ENCODE results near the gene CMAS. TPM values are rescaled to one million over a fixed set of nuclear protein-coding genes. Genes with fewer than 3 reads are reported as not detected.
"Not testable (repeated sequence)": the region's sequence is repeated elsewhere in the genome, so short reads cannot be mapped to it uniquely, and the experiment has no call there.

CMAS gene
- total RNA-seq (2014; rRNA removed; shearing (Covaris generic)): 29.0 and 38.5 TPM in 2 replicates
- polyA plus RNA-seq (2015; cell fraction: cytosol; rRNA removed): 72.8 and 74.5 TPM in 2 replicates
- 44.5 and 51.1 TPM in 2 replicates for polyA plus RNA-seq (2015; cell fraction: nucleus; rRNA removed)

DNA sequence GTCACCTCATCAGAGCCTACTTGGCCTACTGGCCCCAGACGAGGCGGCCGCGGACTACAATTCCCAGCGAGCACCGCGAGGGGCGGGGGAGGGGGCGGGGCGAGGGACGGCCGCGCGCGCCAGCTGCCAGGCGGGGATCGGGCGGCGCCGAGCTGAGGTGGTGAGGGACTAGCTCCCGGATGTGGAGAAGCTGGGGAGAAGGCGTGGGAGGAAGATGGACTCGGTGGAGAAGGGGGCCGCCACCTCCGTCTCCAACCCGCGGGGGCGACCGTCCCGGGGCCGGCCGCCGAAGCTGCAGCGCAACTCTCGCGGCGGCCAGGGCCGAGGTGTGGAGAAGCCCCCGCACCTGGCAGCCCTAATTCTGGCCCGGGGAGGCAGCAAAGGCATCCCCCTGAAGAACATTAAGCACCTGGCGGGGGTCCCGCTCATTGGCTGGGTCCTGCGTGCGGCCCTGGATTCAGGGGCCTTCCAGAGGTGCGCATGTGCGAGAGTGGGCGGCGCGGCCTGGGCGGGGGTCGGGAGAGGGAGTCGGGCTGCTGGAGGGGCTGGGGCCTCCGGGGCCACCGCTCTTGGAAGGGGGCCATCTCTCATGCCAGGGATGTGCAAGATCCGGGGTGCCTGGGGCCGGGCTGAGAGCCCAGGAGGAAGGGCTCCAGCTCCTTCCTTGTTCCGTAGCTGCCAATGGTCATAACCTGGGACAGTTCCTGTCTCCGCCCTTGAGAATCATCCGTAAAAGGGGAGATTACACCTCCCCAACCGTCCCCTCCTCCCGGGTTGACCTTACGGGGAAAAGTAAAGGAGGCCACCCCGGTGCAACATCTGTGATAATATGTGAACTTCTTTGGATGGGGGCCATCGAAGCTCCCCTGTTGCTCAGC, at the start of gene CMAS:
CMAS (plus strand) TSS at position 129 of the 878 bp plus-strand sequence; CDS start at position 215, 86 bp downstream.
- DNase-seq (ENCODE audit: low read depth): peak; percentile 73

DNA sequence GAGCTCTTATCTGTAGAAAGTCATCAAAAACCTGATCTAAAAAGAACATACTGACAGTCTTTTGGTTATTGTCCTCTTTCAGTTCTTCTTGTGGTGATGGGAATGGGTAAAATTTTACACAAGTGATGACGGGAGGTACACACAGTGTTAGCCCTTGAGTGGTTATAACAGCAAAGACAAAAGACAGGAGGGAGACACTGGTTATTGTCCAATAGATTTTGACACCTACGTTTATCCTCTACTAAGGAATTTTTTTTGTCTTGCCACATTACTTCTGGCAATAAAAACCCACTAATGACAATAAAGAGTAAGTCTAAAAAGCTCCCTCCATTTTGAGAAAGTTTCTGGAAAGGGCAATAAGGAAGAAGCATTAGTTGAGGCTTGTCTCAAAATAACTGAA, 47.7 kb upstream of the CMAS start:
- DNase-seq (ENCODE audit: low read depth): no peak

DNA sequence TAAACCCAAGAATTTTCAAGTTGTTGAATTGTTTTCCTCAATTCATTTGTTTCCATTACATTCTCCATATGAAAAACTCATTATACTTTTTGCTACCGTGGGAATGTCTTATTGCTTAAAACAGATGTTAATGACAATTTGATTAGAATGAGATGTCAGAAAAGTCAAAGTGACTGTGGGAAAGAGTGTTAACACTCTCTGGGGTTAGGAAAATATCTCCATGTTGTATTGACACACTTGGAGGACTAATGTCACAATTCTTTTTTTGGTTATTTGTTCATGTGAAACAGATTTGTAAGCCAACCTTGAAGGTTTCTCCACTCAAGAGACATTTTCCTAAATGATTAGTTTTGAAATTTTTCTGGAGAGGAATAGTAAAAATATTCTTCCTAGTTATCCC, 47.2 kb upstream of the CMAS start:
- DNase-seq (ENCODE audit: low read depth): no peak

DNA sequence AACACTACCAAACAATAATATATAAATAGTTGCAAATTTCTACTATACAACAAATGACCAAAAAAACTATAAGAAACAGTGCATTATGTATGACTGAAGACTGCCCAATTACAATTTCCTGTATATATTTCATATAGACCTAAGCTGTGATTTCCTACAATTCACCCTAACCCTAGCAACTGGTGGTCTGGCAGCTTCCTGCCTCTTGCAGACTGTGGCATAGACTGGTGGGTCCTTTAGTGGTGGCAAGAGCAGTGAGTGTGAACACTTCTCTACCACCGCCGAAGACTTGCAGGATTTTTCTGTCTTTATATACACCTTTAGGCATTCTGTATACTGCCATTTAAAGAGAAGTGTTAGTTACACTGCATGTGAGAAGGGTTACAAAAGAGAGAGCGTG, 43.6 kb upstream of the CMAS start:
- DNase-seq (ENCODE audit: low read depth): no peak

DNA sequence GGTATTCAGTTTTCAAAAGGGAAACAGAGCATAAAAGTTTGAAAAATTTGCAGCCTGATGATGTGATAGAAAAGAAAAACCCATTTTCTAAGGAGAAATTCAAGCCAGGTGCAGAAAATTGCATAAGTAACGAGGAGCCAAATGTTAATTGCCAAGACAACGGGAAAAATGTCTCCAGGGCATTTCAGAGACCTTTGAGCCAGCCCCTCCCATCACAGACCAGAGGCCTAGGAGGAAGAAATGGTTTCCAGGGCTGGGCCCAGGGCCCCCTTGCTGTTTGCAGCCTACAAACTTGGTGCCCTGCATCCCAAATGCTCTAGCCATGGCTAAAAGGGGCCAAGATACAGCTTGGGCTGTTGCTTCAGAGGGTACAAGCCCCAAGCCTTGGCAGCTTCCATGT, 38.2 kb upstream of the CMAS start:
- DNase-seq (ENCODE audit: low read depth): not testable (repeated sequence)

DNA sequence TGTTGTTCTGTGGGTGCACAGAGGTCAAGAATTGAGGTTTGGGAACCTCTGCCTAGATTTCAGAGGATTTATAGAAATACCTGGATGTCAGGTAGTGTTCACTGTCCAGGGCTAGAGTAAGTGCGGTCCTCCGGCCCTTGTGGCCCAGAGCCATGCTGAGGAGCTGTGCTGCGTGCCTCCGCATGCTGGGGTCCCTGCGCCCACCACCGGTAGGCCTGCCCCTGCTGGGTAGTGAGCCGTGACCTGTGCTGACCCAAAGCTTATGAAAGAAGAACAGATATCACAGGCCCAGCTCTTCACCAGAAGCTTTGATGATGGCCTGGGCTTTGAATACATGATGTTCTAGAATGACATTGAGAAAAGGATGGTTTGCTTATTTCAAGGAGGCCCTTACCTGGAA, 37.8 kb upstream of the CMAS start:
- no peak for DNase-seq (ENCODE audit: low read depth)

DNA sequence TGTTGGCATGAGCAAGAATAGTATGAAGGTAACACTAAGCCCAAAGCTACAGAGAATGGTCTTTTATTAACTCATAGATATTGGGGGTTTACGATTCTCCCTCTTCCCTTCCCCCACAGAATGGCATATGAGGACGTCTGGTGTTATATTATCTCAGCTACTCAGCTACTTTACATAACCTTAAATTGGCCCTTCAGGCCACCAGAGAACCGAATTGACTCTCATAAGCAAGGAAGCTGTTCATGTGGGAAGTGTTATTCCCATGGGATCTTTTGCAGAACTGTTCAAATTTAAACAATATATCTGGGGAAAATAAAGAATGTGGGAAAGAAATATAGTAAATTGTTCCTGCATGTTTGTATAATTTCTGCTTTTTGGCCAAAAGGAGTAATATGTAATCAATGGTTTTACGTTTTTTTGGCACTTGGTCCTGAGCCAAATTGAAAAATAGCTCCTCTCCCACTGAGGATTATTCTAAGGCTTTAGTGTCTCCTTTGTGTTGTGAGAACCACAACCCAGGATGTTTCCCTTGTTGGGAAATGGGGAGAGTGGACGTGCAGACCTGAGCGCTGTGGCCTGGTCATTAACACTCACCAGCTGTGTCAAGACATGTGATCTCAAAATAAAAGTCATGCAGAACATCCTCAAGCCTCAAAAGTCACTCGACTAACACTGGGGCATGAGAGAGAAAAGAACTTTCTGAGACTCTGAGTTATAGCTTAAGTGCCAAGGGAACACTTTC, 31.8 kb upstream of the CMAS start:
- no peak for DNase-seq (ENCODE audit: low read depth)

DNA sequence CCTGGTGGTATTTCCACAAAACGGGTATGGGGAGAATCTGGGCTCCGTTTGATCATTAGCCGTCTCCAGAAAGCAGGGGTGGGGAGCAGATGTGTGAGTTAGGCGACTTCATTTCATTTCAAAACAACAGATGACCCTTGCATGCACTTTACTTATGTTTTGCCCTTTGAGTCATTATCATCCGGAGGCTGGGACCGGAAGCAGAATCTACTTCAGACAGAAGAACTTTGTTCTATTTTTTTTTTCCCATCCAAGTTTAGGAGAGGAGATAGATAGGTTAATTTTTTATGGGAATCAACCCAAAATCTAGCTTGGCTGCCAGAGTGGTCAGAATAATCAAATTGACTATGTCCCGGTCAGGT, 31.3 kb upstream of the CMAS start:
- DNase-seq (ENCODE audit: low read depth): peak; percentile 39

DNA sequence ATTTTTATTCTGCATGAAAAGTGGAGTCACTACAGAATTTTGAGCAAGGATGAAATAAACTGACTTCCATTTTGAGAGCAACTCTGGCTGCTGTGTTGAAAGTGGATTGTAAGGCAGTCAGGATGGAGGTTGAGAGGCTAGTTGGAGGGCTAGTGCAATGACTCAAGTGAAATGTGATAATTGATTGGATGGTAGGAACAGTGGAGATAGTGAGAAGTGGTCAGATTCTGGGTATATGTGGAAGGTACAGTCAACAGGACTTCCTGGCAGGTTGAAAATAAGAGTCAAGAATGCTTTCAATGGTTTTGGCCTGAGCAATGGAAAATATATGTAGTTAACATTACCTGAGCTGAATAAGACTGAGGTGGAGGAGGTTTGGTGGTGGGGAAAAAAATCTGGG, 29.0 kb upstream of the CMAS start:
- no peak for DNase-seq (ENCODE audit: low read depth)

DNA sequence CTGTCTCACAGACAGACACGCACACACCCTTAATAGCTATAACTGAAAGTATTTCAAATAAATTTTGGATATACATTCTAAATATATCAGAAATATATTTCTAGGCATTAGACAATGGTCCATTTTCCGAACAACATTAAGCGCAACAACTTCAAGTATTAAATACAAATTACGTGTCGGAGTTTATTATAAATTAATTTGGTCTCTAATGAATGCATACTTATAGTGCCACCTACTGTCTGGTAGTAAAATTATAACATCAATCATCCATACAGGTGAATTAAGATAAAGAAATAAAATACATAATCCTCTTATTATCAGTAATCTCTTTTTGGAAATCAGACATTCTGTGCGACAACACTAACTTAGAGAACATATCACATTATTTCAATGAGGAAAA, 27.2 kb upstream of the CMAS start:
- DNase-seq (ENCODE audit: low read depth): no peak

DNA sequence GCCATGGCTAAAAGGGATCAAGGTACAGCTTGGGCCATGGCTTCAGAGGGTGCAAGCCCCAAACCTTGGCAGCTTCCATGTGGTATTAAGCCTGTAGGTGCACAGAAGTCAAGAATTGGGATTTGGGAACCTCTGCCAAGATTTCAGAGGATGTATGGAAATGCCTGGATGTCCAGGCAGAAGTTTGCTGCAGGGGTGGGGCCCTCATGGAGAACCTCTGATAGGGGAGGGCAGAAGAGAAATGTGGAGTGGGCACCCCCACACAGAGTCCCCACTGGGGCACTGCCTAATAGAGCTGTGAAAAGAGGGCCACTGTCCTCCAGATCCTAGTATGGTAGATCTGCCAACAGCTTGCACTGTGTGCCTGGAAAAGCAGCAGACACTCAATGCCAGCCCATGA, 22.5 kb upstream of the CMAS start:
- DNase-seq (ENCODE audit: low read depth): not testable (repeated sequence)

DNA sequence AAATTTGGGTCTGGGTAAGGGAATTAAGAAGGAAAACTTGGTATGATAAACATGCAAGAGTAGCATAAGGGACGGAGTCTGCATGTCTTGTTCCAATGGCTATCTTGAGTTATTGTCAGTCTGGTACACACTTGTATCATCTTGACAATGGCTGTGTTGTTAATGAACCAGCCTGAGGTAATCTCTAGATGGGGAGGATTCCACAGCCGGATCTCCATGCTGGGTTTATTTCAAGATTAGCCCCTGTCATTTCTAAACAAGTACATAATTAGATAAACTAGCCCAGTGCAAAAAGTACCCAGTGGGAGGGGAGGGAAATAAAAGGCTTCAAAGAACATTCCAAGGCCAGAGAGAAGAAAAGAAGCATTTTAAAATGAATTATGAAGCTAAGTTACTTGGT, 16.5 kb upstream of the CMAS start:
- no peak for DNase-seq (ENCODE audit: low read depth)

DNA sequence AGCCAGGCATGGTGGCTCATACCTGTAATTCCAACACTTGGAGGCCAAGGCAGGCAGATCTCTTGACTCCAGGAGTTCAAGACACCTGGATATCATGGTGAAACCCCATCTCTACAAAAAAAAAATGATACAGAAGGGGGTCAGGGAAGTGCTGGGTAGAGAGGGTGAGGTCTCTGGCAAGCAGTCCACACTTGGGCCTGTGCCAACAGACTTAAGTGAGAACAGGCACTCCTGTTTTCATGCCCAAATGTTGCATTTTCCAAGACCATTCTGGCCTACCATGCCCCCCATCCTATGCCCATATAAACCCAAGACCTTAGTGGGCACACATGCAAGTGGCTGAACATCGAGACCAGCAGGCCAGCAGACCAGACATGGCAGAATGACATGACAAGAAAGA, 16.0 kb upstream of the CMAS start:
- DNase-seq (ENCODE audit: low read depth): no peak

DNA sequence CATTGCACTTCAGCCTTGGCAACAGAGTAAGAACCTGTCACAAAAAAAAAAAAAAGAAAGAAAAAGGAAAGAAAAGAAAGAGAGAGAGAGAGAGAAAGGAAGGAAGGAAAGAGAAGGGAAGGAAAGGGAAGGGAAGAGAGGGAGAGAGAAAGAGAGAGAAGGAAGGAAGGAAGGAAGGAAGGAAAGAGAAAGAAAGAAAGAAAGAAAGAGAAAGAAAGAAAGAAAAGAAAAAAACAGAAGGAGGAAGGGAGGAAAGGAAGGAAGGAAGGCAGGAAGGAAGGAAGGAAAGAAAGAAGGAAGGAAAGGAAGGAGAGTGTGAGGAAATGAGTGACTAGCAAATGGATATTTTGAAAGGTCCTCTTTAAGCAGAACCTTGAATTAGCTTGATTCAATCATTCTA, 13.3 kb upstream of the CMAS start:
- DNase-seq (ENCODE audit: low read depth): no peak

DNA sequence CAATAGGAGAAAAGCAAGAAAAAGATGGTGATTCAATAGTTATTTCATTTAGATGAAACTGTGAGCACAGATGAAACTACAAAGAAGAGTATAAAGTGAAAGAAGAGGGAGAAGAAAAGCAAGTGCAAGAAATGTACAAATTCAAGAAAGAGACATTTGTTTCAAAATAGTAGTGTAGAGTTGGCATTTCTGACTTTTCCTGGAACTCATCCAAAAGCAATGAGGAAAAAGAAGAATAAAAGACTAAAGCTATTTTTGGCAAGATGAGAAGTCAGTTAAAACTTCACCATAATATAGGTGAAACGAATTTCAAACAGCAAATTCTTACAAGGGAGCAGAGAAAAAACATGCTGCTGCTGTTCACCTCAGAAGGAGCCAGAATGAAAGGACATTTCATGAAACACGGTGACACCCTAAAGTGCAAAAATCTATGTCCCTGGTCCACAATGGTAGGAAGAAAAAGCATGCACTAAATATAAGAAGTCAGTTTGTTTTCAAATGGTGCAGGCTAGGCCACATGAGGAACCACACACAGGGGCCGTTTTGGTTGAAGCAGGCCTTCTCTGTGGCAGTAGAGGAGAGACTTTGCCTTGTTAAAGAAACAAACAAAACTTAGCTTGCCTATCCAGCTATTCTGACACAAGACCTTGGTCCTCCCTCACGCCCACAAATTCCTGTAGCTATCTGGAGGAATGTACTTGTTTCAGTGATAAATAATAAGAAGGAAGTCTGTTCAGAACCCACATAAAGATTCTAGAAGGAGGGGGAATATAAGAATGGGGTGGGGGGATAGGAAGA, 11.1 kb upstream of the CMAS start:
- DNase-seq (ENCODE audit: low read depth): no peak

DNA sequence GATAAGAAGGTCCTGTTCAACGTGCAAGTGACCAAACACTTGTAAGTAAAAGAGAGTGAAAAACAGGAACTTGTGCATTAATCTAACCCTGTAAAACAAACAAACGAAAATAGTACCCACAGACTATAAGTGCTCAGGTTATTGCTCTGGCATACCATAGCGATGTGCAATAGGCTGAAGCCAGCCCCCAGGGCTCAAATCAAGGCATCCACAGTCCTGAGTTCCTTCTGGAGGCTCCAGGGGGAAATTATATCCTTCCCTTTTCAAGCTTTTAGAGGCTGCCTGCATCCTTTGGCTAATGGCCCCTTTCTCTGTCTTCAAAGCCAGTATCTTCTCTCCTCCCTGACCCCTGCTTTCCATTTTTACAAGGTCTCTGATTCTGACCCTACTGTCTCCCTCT, 8.1 kb upstream of the CMAS start:
- peak; percentile 28 for DNase-seq (ENCODE audit: low read depth)

DNA sequence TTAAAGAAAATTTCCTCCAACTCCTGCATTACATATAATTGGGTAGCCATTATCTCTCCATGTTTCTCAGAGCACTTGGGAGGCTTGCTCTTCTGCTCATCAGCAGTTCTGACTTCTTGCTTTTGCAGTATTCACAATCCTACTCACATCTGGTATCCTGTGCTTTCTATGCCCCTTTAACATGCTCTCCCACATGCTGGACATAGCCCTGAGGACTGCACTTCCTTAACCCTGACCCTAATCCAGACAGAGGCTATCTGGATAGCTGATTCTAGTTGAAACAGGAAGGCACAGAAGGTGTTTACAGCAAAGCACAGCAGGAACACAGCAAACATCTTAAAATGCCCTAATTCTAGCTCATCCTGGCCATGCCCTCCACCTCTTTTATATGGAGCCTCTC, 7.3 kb upstream of the CMAS start:
- DNase-seq (ENCODE audit: low read depth): no peak

DNA sequence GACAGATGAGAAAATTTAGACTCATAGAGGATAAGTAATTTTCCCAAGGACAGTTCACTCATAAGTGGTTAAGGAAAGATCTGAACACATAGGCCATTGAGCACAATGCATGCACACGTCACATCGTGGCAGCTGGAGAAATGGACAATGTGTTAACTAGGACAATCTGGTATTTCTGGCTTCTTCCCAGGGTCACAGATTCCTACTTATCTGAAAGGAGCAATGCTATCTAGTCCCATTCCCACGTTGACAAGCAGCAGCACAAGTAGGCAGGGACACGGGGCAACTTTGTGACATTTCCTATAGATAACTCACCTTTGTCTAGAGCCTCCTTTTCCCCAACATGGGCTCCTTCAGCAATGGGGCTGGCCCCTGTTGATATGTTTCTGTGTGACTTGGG, 6.7 kb upstream of the CMAS start:
- DNase-seq (ENCODE audit: low read depth): no peak

DNA sequence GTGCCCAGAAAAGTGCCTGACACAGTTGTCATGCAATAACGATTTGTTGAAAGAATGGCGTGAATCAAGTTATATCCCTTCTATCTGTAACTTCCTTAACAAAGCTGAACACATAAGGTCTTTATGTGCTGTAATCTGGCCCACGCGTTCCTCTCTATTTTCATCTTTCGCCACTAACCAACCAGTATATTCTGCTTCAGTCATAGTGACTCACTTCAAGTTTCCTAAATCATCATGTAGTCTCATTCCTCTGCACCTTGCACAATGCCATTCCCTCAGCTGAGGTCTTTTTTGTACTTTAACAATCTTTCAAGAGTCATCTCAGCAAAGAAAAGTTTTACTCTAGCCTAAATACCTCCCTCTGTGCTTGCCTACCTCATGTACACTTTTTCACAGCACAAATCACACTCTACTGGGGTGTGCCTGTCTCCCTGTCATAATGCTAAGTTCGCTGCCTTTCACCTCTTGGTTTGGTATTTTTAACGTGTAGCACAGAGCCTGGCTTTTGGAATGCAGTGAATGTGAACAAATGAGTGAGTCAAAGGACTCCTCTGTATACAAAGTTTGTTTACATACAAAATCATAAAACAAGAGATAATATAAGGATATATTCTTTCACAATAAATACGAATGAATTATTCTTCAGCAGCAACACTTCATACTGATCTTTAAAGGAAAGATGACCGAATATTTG, 2.9 kb upstream of the CMAS start:
- peak; percentile 83 for DNase-seq (ENCODE audit: low read depth)

DNA sequence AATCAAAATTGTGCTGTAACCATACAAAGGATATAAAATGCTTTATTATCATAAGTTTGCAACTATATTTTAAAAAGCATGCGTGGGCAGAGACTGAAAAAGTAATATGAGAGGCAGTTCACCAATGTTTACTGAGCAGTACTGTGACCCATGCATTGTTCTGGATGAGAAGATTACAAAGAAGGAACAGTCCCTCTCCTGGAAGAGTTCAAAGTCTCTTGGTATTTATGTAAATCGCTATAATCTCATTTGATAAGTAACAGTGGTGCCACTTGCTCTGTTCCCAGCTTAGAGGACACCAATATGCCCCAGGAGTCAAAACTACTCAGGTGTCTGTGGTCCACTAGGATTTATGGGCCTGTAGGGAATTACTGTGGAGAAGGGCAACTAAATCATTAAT, 2.1 kb upstream of the CMAS start:
- DNase-seq (ENCODE audit: low read depth): no peak

DNA sequence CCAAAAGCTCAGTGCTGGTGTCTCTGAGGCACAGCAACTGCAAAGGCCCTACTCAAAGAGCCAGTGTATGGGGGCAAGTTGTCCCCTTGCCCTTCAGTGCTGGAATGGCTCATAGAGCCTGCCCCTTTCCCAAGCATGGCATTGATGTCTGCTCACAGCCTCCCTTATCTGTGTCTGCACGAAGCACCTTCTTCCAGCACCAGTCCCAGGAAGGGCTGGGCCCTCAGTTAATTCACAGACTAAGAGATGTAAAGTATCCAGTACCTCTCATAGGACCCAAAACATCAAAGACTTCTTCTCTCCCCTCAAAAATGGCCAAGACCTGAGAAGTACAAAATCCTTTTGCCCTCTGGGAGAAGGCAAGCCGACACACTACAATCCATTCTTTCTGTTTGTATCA, 1.6 kb upstream of the CMAS start:
- DNase-seq (ENCODE audit: low read depth): no peak
